GM18867 (cell line): Measurements from ENCODE around the gene MC1R.
"Not testable (repeated sequence)": the region's sequence is repeated elsewhere in the genome, so short reads cannot be mapped to it uniquely, and the experiment has no call there.

Source experiments
- ATAC-seq: cut with Tn5 transposase; IDR thresholded peaks from one replicate; pipeline ENCODE4 v1.9.1; 2021; ENCODE audit warnings: mild to moderate bottlenecking, moderate library complexity; ENCODE audit not compliant: unreplicated experiment

The MC1R gene

DNA sequence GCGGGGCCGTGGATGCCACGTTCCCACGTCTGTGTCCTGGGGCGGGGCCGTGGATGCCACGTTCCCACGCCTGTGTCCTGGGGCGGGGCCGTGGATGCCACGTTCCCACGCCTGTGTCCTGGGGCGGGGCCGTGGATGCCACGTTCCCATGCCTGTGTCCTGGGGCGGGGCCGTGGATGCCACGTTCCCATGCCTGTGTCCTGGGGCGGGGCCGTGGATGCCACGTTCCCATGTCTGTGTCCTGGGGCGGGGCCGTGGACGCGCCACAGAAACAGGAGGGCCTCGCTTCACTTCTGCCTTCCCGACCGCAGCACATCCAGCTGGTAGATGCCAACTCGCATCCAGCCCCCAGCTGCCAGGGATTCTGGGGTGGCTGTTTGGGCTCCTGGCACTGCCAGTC lies 15.4 kb downstream of the MC1R start:
- ATAC-seq: not testable (repeated sequence)

DNA sequence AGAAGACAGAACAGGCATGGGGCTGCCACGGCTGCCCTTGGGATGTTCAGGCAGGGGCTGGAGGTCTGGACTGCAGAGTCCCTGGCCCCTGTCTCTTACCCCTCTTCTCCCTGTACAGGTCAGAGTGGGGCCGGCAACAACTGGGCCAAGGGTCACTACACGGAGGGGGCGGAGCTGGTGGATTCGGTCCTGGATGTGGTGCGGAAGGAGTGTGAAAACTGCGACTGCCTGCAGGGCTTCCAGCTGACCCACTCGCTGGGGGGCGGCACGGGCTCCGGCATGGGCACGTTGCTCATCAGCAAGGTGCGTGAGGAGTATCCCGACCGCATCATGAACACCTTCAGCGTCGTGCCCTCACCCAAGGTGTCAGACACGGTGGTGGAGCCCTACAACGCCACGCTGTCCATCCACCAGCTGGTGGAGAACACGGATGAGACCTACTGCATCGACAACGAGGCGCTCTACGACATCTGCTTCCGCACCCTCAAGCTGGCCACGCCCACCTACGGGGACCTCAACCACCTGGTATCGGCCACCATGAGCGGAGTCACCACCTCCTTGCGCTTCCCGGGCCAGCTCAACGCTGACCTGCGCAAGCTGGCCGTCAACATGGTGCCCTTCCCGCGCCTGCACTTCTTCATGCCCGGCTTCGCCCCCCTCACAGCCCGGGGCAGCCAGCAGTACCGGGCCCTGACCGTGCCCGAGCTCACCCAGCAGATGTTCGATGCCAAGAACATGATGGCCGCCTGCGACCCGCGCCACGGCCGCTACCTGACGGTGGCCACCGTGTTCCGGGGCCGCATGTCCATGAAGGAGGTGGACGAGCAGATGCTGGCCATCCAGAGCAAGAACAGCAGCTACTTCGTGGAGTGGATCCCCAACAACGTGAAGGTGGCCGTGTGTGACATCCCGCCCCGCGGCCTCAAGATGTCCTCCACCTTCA lies 16.2 kb downstream of the MC1R start:
- ATAC-seq: no peak

DNA sequence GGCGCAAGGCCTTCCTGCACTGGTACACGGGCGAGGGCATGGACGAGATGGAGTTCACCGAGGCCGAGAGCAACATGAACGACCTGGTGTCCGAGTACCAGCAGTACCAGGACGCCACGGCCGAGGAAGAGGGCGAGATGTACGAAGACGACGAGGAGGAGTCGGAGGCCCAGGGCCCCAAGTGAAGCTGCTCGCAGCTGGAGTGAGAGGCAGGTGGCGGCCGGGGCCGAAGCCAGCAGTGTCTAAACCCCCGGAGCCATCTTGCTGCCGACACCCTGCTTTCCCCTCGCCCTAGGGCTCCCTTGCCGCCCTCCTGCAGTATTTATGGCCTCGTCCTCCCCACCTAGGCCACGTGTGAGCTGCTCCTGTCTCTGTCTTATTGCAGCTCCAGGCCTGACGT lies 17.0 kb downstream of the MC1R start:
- ATAC-seq: not testable (repeated sequence)

DNA sequence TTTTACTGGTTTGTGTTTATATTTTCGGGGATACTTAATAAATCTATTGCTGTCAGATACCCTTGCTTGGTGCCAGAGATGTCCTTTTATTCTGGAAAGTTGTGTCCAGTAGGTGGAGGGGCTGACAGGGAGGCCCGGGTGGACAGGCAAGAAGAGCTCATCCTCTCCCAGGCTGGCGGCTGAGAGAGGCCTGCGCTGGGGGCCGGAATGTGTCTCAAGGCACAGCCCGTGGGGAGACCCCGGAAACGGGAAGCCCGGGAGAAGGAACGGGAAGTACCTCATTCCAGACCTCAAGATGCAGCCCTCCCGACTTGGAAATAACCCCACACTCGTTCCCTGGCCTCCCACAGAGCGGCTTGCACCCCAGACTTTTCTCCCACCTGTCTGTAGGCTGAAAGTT lies 17.4 kb downstream of the MC1R start:
- no peak for ATAC-seq

DNA sequence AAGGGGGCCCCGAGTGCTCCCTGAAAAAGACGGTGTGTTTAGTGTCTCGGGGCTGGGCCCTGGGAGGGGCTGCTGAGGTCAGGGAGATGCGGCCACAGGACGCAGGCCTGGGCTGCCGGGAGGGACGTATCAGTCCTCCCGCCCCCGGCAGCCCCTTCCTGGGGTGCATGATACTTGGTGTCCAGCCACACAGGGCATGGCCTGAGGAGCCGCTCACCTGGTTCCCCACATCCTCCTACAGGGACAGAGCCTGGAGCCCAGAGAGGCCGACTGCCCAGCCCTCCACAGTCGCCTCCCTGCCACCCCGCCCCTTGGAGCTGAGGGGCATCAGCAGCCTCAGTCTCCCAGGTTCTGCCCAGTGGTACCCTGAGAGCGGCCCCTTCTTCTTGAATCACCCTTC lies 17.8 kb downstream of the MC1R start:
- ATAC-seq: no peak

DNA sequence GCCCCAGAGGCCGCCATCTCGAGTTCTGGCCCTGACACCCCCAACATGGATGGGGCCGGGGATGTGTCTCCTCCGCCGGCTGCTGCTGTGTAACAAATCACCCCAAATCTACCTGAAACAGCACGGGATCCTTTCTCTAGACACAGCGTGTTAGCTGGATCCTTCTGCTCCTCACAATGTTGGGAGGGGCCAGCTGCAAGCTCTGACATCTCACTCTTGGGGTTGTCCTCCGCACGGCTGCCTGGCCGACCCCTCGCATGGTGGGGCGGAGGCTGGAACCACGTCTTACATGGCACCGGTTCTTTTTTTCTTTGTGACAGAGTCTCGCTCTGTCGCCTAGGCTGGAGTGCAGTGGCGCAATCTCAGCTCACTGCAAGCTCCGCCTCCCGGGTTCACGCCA lies 18.3 kb downstream of the MC1R start:
- ATAC-seq: no peak

DNA sequence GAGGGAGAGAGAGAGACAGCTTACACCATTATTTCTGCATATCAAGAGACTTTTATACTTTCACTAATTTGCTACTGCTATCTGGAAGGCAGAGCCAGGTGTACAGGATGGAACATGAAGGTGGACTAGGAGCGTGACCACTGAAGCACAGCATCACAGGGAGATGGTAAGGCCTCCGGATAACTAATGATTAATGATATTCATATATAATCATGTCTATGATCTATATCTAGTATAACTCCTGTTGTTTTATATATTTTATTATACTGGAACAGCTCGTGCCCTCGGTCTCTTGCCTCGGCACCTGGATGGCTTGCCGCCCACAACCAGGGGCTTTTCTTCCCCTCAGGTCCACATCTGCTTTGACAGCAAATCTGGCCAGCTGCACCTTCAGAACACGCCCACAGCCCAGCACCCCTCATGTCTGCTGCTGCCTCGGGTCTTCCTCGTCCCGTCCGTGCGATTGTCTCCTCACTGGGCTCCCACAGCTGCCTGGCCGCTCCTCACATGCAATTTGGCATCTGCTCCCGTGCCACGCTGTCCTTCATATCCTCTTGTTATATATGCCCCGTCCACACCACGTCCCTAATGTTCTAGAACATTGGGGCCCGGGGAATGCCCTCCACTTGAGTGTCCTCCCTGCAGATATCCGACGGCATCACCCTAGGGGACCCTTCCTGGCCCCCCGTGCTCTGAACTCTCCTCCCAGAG lies 19.7 kb downstream of the MC1R start:
- no peak for ATAC-seq

DNA sequence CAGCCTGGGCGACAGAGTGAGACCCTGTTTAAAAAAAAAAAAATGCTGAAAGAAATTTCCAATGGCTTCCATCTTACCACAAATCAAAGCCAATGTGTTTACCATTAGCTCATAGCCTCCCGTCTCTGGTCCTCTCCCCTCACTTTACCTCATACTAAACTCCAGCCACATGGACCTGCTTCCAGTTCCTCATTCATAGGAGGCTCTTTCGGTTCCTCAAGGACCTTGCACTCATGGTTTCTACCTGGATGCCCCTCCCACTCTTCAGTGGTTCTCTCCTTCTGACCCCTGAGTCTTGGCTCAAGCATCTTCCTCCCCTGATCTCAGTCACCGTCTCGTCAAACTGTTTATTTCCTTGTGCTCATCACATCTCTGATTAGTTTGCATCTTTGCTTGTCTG lies 26.1 kb downstream of the MC1R start:
- no peak for ATAC-seq

DNA sequence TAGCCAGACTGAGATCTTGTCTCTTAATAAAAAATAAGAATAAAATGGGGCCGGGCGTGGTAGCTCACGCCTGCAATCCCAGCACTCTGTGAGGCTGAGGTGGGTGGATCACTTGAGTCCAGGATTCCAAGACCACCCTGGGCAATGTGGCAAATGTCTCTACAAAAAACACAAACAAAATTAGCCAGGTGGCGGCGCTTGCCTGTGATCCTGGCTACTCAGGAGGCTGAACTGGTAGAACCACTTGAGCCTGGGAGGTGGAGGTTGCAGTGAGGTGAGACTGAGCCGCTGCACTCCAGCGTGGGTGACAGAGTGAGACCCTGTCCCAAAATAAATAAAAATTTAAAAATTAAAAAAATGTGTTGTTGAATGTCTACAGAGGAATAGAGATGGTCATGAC lies 27.0 kb downstream of the MC1R start:
- ATAC-seq: no peak

DNA sequence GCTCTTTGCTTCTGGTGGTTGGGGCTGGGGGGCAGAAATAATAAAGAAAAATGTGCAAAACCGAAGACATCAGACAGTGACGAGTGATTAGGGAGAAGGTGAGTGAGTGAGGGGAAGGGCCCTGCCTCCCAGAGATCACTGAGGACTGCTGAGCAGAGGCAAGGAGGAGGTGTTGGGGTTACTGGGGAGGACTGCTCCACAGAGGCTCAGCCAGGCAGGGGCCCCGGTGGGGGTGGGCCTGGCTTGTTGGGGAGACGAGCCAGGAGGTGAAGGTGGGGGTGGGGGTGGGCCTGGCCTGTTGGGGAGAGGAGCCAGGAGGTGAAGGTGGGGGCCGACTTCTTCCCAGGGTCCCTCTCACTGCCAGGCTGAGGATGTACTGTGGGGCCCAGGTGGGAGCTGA lies 27.9 kb downstream of the MC1R start:
- no peak for ATAC-seq

DNA sequence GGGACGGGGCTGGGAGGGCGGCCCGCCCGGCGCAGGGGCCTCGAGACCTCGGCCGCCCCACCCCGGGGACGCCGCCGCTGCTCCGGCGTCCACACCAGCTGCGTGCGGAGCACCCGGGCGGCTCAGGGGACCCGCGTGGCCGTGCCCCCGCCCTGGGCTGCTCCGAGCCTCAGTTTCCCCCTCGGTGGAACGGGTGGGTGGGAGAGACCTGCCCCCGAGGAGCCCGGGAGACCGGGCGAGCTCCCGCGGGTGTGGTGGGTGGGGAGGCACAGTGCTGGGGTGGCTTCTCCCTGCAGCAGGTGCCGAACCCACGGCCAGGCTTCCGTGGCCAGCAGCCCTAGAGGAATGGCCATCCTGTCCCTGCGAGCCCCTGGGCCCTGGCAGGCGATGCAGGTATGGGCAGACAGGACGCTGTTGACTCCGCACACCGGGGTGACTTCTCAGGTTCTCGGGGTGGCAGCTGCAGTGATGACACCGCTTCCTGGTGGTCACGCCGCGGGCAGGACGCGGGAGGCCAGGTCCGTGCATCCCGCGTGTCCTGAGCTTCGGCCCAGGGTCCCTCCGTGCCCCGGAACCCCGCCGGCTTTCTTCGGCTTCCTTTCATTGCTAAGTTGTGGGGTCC lies 30.6 kb downstream of the MC1R start:
- ATAC-seq: no peak

DNA sequence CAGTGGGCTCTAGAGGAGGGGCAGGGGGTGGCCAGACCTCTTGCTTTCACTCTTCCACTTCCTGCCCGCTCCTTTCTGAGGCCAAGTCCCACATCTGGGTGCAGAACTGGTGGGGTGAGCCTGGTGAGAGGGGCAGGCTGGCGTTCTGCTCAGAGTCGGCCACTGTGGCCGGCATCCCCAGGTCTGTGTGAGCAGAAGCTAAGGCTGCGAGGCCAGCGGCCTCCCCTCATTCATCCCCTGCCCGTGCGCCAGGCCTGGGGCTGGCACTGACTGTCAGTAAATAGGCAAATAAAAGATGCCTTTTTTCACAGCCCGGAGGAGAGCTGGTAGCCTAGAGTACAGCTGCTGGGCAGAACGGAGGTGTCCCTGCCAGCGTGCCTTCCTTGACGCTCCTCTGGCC lies 31.1 kb downstream of the MC1R start:
- no peak for ATAC-seq

DNA sequence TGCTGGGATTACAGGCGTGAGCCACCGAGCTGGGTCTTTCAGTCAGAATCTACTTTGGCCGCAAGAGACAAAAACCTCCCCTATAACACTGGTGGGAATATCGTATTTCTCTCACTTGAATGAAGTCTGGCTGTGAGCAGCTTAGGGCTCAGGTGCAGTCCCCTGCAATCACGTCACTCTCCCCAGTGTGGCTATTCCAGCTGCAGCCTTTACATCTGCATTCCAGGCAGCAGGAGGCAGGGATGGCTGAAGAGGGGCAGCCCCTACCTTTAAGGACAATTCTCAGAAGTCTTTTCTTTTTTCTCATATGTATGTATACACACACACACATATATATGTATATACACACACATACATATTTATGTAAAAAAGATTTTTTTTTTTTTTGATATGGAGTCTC lies 32.8 kb downstream of the MC1R start:
- ATAC-seq: no peak

DNA sequence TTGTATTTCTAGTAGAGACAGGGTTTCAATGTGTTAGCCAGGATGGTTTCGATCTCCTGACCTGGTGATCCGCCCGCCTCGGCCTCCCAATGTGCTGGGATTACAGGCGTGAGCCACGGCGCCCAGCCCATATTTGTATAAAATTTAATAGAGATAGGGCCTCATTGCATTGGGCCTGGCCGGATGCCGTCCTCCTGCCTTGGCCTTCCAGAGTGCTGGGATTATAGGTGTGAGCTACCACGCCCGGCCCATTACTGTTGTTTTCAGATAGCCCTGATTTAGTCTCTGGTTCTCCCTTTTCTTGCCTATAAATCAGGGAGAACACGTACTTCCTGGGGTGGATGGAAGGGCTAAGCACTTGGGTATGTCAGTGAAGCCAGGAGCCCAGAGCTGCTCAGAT lies 33.4 kb downstream of the MC1R start:
- no peak for ATAC-seq

DNA sequence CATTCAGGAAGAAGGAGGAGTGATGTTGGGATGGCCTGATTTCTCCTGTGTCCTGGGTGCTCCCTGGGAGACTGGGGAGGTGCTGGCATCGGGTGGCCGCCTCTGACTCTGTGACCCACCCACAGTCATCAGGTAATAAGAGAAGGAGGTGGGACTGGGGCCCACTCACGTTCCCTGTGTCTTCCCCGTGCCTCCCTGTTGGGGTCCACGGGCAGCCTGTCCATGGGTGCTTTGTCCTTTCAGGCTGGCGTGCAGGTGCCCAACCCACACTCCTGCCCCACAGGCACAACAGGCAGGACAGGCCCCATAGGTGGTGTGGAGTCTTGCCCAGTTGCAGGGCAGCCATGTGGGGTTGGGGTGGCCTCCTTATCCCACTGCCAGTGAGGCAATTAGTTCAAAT lies 33.9 kb downstream of the MC1R start:
- no peak for ATAC-seq

DNA sequence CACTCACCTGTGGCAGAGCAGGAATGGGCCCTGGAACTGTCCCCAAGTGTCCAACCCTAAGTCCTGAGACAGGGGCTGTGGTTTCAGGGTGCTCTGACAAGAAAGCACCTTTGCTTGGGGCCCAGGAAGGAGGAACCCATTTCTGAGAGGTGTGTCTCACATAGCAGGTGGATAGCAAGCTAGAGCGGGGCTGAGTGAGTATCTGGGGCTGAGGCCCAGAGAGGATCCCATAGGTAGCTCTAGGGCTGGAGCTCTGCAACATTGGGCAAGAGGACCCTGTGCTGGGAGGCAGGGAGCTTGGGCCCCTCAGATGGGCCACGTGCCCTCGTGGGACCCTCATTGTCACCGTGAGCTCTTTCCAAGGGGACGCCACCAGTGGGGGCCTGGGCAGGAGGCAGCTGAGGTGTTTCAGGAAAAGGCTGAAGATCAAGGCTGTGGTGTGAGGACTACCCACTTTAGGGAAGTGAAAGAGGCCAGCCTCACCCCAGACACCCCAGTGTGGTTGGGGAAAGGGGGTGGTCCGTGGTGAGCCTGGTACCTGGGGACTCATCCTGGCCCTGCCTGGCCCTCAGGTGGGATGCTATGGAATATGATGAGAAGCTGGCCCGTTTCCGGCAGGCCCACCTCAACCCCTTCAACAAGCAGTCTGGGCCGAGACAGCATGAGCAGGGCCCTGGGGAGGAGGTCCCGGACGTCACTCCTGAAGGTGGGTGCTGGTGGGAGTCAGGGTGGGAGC lies 35.2 kb downstream of the MC1R start:
- peak; percentile 47 for ATAC-seq

DNA sequence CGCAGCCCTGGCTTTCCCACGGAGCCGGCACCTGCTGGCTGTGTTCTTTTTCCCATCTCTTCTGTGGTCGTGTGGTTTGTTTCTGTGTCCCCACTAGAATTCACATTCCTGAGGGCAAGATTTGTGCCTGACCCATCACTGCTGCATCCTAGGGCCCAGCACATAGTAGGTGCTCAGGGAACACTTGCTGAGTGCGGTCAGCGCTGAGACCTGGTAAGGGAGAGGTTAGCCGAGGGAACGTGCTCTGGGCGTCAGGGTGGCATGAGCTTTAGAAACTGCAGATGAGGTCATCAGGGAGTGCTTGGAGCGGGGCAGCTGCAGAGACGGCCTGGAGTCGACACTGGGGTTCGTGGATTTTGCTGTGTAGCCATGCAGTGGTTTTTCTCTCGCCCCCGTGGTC lies 35.8 kb downstream of the MC1R start:
- ATAC-seq: no peak

DNA sequence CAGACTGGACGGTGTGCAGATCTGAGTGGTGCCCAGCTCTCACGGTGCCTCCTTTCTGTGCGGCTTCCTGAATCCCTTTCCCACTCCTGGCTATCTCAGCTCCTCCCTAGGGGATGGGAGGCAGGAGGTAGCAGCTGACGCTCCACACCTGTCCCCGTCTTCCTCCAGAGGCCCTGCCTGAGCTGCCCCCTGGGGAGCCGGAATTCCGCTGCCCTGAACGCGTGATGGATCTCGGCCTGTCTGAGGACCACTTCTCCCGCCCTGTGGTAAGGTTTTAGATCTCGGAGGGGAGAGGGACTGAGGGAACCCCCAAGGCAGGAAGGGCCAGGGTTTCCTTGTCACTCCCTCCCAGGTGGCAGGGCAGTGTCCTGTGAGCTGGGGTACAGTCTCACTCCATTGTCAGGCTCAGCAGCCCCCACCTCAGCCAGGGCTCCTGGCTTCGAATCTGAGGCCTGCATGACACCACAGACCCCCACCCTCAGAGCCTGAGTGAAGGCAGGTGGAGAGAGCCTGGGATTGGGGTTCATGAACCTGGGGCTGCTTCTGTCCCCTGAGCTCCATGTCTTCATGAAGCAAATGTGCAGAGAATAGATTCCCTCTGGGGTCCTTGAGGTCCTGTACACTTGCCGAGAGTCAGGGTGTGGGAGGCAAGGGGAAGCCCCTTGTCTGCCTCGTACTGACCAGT lies 36.5 kb downstream of the MC1R start:
- ATAC-seq: no peak

DNA sequence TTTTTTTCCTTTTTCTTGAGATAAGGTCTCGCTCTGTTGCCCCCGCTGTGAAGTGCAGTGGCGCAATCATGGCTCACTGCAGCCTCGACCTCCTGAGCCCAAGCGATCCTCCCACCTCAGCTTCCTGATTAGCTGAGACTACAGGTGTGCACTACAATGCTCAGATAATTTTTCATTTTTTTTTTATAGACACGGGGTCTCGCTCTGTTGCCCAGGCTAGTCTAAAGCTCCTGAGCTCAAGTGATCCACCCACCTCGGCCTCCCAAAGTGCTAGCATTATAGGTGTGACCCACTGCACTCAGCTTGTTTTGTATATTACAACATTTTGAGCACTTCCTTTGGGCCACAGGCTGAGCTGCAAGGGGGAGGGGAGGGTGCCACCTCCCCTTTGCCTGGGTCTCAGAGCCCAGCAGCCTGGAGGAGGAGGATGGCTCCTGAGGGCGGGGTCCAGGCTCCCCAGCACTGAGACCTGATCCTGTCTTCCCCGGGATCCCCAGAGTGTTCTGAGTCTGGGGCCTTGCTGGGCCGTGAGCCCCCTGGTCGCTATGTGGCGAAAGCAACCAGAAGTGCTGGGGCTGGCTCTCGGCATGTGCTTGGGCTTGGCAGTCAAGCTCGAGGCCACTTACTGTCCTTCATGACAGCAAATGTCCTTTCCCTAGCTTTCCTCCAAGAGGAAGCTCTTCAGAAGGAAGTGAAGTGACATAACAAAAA lies 38.0 kb downstream of the MC1R start:
- ATAC-seq: no peak

DNA sequence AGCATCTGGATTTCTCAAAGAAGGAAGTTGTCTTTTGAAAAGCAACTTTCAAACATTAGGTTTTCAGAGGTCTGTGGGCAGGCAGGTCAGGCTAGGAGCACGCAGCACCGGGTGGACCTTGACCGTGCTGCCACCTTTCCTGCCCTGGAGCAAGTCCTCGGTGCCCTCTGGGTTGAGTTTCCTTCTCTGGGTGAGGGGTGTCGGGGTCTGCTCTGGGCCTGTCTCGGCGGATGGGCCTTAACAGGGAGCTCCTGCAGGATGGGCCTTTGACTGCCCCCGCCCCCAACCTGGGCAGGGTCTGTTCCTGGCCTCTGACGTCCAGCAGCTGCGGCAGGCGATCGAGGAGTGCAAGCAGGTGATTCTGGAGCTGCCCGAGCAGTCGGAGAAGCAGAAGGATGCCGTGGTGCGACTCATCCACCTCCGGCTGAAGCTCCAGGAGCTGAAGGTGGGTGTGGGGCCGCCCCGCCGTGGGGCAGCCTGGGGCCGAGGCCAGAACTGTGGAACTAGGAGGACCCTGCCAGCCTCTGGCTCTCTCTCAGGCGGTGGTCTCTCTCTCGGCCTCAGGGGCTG lies 38.6 kb downstream of the MC1R start:
- ATAC-seq: no peak
